Measurements from ENCODE around the gene MED1. TPM values are rescaled to one million over a fixed set of nuclear protein-coding genes. Genes with fewer than 3 reads are reported as not detected.
"Not testable (repeated sequence)": the region's sequence is repeated elsewhere in the genome, so short reads cannot be mapped to it uniquely, and the experiment has no call there.

MED1 gene
- 39.2 and 41.5 TPM in 2 replicates for total RNA-seq (2021)
- percentile 69 among the genes with signal in this experiment for Bru-seq, nascent RNA
- percentile 87 among the genes with signal in this experiment for BruChase-seq, experiment 1, labeled RNA remaining after a 2-hour chase
- percentile 91 among the genes with signal in this experiment for BruChase-seq, experiment 2, labeled RNA remaining after a 6-hour chase
- long read RNA-seq, full-length matches to known transcripts = 2 of 8 reads
- long read RNA-seq, partial matches to known transcripts = 3 of 8 reads
- long read RNA-seq, other reads (novel, unspliced or antisense) = 3 of 8 reads

DNA sequence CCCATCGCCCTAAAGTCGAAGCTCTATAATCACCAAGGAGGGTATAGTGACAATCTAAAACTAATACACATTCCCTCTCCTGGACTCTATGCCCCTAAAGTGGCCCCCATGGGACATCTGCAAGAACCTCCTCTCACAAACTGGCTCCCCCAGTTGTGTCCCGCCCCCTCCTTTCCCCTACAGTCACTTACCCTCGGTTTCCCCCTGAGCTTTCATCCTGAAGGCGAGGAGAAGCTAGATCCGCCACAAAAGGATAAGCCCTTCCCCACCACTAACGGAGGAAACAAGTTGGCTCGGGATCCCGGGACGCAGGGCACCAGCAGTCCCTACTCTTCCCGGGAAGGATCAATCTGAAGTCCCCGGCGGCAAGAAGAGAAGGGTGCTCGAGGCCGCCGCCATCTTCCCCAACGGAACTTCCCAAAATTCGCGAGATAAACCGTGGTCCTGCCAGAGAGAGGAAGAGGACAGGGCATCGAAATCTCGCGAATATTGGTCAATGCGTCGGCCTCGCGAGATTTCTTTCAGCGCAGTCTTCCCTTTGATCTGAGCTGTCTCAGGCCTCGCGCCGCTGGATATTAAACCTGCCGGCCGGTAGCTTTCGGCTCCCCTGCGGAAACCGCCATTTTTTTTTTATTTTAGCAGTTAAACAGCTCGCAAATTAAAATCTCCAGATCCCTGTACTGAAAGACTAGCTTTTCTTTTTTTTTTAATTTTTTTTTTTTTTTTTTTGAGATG lies at the start of gene MED1:
Gene MED1, minus strand, starts transcription at position 417 of the 735 bp plus-strand sequence. Its CDS starts 201 bp downstream, at position 216.
- TF ChIP-seq, protein P1, sequence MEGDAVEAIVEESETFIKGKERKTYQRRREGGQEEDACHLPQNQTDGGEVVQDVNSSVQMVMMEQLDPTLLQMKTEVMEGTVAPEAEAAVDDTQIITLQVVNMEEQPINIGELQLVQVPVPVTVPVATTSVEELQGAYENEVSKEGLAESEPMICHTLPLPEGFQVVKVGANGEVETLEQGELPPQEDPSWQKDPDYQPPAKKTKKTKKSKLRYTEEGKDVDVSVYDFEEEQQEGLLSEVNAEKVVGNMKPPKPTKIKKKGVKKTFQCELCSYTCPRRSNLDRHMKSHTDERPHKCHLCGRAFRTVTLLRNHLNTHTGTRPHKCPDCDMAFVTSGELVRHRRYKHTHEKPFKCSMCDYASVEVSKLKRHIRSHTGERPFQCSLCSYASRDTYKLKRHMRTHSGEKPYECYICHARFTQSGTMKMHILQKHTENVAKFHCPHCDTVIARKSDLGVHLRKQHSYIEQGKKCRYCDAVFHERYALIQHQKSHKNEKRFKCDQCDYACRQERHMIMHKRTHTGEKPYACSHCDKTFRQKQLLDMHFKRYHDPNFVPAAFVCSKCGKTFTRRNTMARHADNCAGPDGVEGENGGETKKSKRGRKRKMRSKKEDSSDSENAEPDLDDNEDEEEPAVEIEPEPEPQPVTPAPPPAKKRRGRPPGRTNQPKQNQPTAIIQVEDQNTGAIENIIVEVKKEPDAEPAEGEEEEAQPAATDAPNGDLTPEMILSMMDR (conservative IDR thresholded peaks at IDR 0.05; ENCODE audit: low read depth, low read length) = no peak
- TF ChIP-seq EZH2 (IDR thresholded peaks at IDR 0.05; ENCODE audit: borderline replicate concordance, low read depth, low read length, poor library complexity, severe bottlenecking) = no peak
- ChIA-PET POLR2A (ENCODE audit: low non-redundant PET) (interaction anchor here (0.7 to 1.0 kb wide), 3 partner anchors 10 to 53 kb away, joined by 3 to 14 read pairs (median 5); partner anchors contain the start of gene CDK12), CTCF (interaction anchor here (0.6 kb wide), 1 partner anchor 153 kb away, joined by 3 read pairs; no protein-coding TSS in a partner anchor)
- intact Hi-C loops (cut with micrococcal nuclease; ENCODE audit: unreplicated experiment) = no loop called here
- no peaks in the 10 kb centered on the region for H3K9me3 ChIP-seq (ENCODE audit: low read depth, low read length, poor library complexity, severe bottlenecking)
- H3K4me3 ChIP-seq (ENCODE audit: low read depth, low read length, poor library complexity, severe bottlenecking) = peak within 1 kb of the TSS; percentile 91
- H3K27ac ChIP-seq (ENCODE audit: low read depth, low read length, poor library complexity, severe bottlenecking) = peak within 1 kb of the TSS; percentile 91
- no peaks in the 10 kb centered on the region for H3K4me1 ChIP-seq (ENCODE audit: insufficient read depth, low read length, poor library complexity, severe bottlenecking)
- peaks cover 3% of the 10 kb centered on the region for H3K36me3 ChIP-seq (ENCODE audit: insufficient read depth, low read length, poor library complexity, severe bottlenecking)
- BruUV-seq (replicated peaks) = no TSS peak
- DNase-seq (ENCODE audit: low spot score) = peak; percentile 95
- no peaks in the 10 kb centered on the region for H3K27me3 ChIP-seq (replicated peaks; ENCODE audit: insufficient read depth, low read depth, low read length, poor library complexity)

DNA sequence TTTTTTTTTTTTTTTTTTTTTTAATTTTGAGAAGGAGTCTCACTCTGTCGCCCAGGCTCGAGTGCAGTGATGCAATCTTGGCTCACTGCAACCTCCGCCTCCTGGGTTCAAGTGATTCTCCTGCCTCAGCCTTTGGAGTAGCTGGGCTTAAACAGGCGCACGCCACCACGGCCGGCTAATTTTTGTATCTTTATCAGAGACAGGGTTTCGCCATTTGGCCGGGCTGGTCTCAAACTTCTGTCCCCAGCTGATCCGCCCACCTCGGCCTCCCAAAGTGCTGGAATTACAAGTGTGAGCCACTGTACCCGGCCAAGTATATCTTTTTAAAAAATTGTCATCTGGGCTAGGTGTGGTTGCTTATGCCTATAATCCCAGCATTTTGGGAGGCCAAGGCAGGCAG lies 45.9 kb upstream of the MED1 start:
- DNase-seq (ENCODE audit: low spot score); H3K4me1 ChIP-seq (ENCODE audit: insufficient read depth, low read length, poor library complexity, severe bottlenecking); H3K27ac ChIP-seq (ENCODE audit: low read depth, low read length, poor library complexity, severe bottlenecking); H3K4me3 ChIP-seq (ENCODE audit: low read depth, low read length, poor library complexity, severe bottlenecking); H3K27me3 ChIP-seq (replicated peaks; ENCODE audit: insufficient read depth, low read depth, low read length, poor library complexity); CTCF ChIA-PET; H3K9me3 ChIP-seq (ENCODE audit: low read depth, low read length, poor library complexity, severe bottlenecking); BruUV-seq (replicated peaks); intact Hi-C loops (cut with micrococcal nuclease; ENCODE audit: unreplicated experiment); POLR2A ChIA-PET (ENCODE audit: low non-redundant PET): not testable (repeated sequence)
- H3K36me3 ChIP-seq (ENCODE audit: insufficient read depth, low read length, poor library complexity, severe bottlenecking) = peaks cover 19% of the 10 kb centered on the region

GRCh38 chr17:39487946-39488345 lies 36.9 kb upstream of the MED1 start:
- POLR2A ChIA-PET (ENCODE audit: low non-redundant PET) = no interaction called here
- Histone ChIP-seq H3K36me3 (ENCODE audit: insufficient read depth, low read length, poor library complexity, severe bottlenecking) (peaks cover 4% of the 10 kb centered on the region), H3K9me3 (ENCODE audit: low read depth, low read length, poor library complexity, severe bottlenecking) (no peaks in the 10 kb centered on the region), H3K4me3 (ENCODE audit: low read depth, low read length, poor library complexity, severe bottlenecking) (no peak overlapping the region), H3K27me3 (replicated peaks; ENCODE audit: insufficient read depth, low read depth, low read length, poor library complexity) (no peaks in the 10 kb centered on the region), H3K4me1 (ENCODE audit: insufficient read depth, low read length, poor library complexity, severe bottlenecking) (no peaks in the 10 kb centered on the region), H3K27ac (ENCODE audit: low read depth, low read length, poor library complexity, severe bottlenecking) (no peak overlapping the region)
- CTCF ChIA-PET = no interaction called here
- no TSS peak for BruUV-seq (replicated peaks)
- intact Hi-C loops (cut with micrococcal nuclease; ENCODE audit: unreplicated experiment) = no loop called here
- no peak for TF ChIP-seq EZH2 (IDR thresholded peaks at IDR 0.05; ENCODE audit: borderline replicate concordance, low read depth, low read length, poor library complexity, severe bottlenecking)
- TF ChIP-seq, protein P1 (conservative IDR thresholded peaks at IDR 0.05; ENCODE audit: low read depth, low read length) = no peak
- DNase-seq (ENCODE audit: low spot score) = no peak

DNA sequence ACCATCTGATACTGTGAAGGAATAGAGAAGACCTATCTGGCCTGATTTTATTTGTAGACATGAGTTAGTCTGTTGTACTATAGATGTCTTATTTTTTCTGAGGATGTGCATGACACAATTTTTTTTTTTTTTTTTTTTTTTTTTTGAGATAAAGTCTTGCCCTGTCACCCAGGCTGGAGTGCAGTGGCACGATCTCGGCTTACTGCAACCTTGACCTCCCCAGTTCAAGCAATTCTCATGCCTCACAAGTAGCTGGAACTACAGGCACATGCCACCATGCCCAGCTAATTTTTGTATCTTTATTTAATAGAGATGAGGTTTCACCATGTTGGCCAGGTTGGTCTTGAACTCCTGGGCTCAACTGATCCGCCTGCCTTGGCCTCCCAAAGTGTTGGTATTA lies 36.4 kb upstream of the MED1 start:
- H3K27me3 ChIP-seq (replicated peaks; ENCODE audit: insufficient read depth, low read depth, low read length, poor library complexity); DNase-seq (ENCODE audit: low spot score); CTCF ChIA-PET; intact Hi-C loops (cut with micrococcal nuclease; ENCODE audit: unreplicated experiment); H3K4me1 ChIP-seq (ENCODE audit: insufficient read depth, low read length, poor library complexity, severe bottlenecking); BruUV-seq (replicated peaks); H3K36me3 ChIP-seq (ENCODE audit: insufficient read depth, low read length, poor library complexity, severe bottlenecking); H3K9me3 ChIP-seq (ENCODE audit: low read depth, low read length, poor library complexity, severe bottlenecking); H3K4me3 ChIP-seq (ENCODE audit: low read depth, low read length, poor library complexity, severe bottlenecking); POLR2A ChIA-PET (ENCODE audit: low non-redundant PET); H3K27ac ChIP-seq (ENCODE audit: low read depth, low read length, poor library complexity, severe bottlenecking): not testable (repeated sequence)
